Liver (tissue), 9 donors: ENCODE data around the gene GRIN2C. TPM values are rescaled to one million over a fixed set of nuclear protein-coding genes. Genes with fewer than 3 reads are reported as not detected.

Experiments
- DNase-seq: peaks from one replicate; pipeline ENCODE4 v3.0.0-alpha.2; 2017; ENCODE audit warnings: low spot score
- H3K27ac ChIP-seq, 2 donors: one replicate each; pipeline ENCODE4 v1.7.0; 2013; ENCODE audit warnings: inconsistent platforms in 2 of 2, low read length in 2 of 2, control low read depth in 1 of 2, low read depth in 1 of 2, mild to moderate bottlenecking in 1 of 2
- H3K27me3 ChIP-seq, 4 donors: one replicate each; pipeline versions ENCODE4 v1.6.1 to v1.7.0; 2013; ENCODE audit warnings: low read length in 3 of 4, inconsistent platforms in 1 of 4, mild to moderate bottlenecking in 1 of 4, moderate library complexity in 1 of 4; ENCODE audit not compliant: control insufficient read depth in 4 of 4, insufficient read depth in 4 of 4
- H3K36me3 ChIP-seq, 4 donors: one replicate each; pipeline versions ENCODE4 v1.6.1 to v1.7.0; 2013; ENCODE audit warnings: low read length in 3 of 4, mild to moderate bottlenecking in 3 of 4, low read depth in 1 of 4, moderate library complexity in 1 of 4; ENCODE audit not compliant: control insufficient read depth in 4 of 4, insufficient read depth in 3 of 4
- H3K4me1 ChIP-seq, 4 donors: one replicate each; pipeline versions ENCODE4 v1.6.1 to v1.7.0; 2013; ENCODE audit warnings: low read length in 3 of 4, mild to moderate bottlenecking in 3 of 4, moderate library complexity in 1 of 4; ENCODE audit not compliant: control insufficient read depth in 4 of 4, insufficient read depth in 4 of 4
- H3K4me3 ChIP-seq, 3 donors: one replicate each; pipeline versions ENCODE4 v1.6.1 to v1.7.0; 2013; ENCODE audit warnings: low read length in 3 of 3, control low read depth in 1 of 3, low read depth in 1 of 3, mild to moderate bottlenecking in 1 of 3
- H3K9ac ChIP-seq, 2 donors: one replicate each; pipeline ENCODE4 v1.7.0; 2013; ENCODE audit warnings: low read length in 2 of 2, mild to moderate bottlenecking in 2 of 2, moderate library complexity in 2 of 2, control low read depth in 1 of 2, low read depth in 1 of 2
- H3K9me3 ChIP-seq, 4 donors: one replicate each; pipeline versions ENCODE4 v1.6.1 to v1.7.0; 2013; ENCODE audit warnings: low read length in 3 of 4; ENCODE audit not compliant: control insufficient read depth in 4 of 4
- EGR1 ChIP-seq, 2 donors: IDR thresholded peaks; 2 replicates each; pipeline ENCODE4 v1.6.1; 2016 to 2018; ENCODE audit warnings: antibody characterized with exemption in 2 of 2, low read depth in 2 of 2
- FOXA1 ChIP-seq: IDR thresholded peaks from 2 replicates; pipeline ENCODE4 v1.6.1; 2016; ENCODE audit warnings: antibody characterized with exemption
- FOXA2 ChIP-seq: IDR thresholded peaks from 2 replicates; pipeline ENCODE4 v1.6.1; 2016; ENCODE audit warnings: antibody characterized with exemption
- GABPA ChIP-seq, 2 donors: IDR thresholded peaks in 1 of 2; conservative IDR thresholded peaks in 1 of 2; 2 replicates each; pipeline ENCODE4 v1.6.1; 2016; ENCODE audit warnings: antibody characterized with exemption in 2 of 2, mild to moderate bottlenecking in 1 of 2, moderate library complexity in 1 of 2
- HNF4A ChIP-seq, 2 donors: conservative IDR thresholded peaks; 2 replicates each; pipeline ENCODE4 v1.6.1; 2016; ENCODE audit warnings: antibody characterized with exemption in 2 of 2, mild to moderate bottlenecking in 2 of 2
- HNF4G ChIP-seq: IDR thresholded peaks from 2 replicates; pipeline ENCODE4 v1.6.1; 2016; ENCODE audit warnings: antibody characterized with exemption
- JUND ChIP-seq, 2 donors: IDR thresholded peaks; 2 replicates each; pipeline ENCODE4 v1.6.1; 2016; ENCODE audit warnings: antibody characterized with exemption in 2 of 2
- NR2F2 ChIP-seq: IDR thresholded peaks from 2 replicates; pipeline ENCODE4 v1.6.1; 2016; ENCODE audit warnings: antibody characterized with exemption
- RAD21 ChIP-seq, 2 donors: IDR thresholded peaks; 2 replicates each; pipeline ENCODE4 v1.6.1; 2016; ENCODE audit warnings: antibody characterized with exemption in 2 of 2, mild to moderate bottlenecking in 2 of 2
- RXRA ChIP-seq, 2 donors: IDR thresholded peaks; 2 replicates each; pipeline ENCODE4 v1.6.1; 2017 to 2018; ENCODE audit warnings: antibody characterized with exemption in 2 of 2, mild to moderate bottlenecking in 1 of 2
- SP1 ChIP-seq: IDR thresholded peaks from 2 replicates; pipeline ENCODE4 v1.6.1; 2018; ENCODE audit warnings: antibody characterized with exemption, mild to moderate bottlenecking
- TAF1 ChIP-seq: conservative IDR thresholded peaks from 2 replicates; pipeline ENCODE4 v1.6.1; 2016; ENCODE audit warnings: antibody characterized with exemption, mild to moderate bottlenecking
- YY1 ChIP-seq: IDR thresholded peaks from 2 replicates; pipeline ENCODE4 v1.6.1; 2016; ENCODE audit warnings: antibody characterized with exemption, mild to moderate bottlenecking
- WGBS: extraction: QIAGEN DNeasy Blood & Tissue Kit; methylation state at CpG from one replicate; pipeline ENCODE4 v1.1.7; 2013; 5-methylcytosine and 5-hydroxymethylcytosine counted together
- polyA plus RNA-seq, 2 donors: library from polyadenylated mRNA; stranded (reverse) in 1 of 2; unstranded in 1 of 2; fragments of 200-250 nt in 1 of 2; fragments of >200 nt in 1 of 2; fragmentation: Nextera tagmentation in 1 of 2; extraction: Ambion mirVana in 1 of 2; gene quantifications; one replicate each; pipeline versions ENCODE4 v1.2.1 to v1.2.3, GENCODE V29; 2013 to 2015
- total RNA-seq, 2 donors: library from RNA; depleted of rRNA; stranded (reverse); fragments of >200 nt; gene quantifications; one replicate each; pipeline ENCODE4 v1.2.3, GENCODE V29; 2014
- TF ChIP-seq, protein P1 (sequence below): fragments of 150-350 bp; IDR thresholded peaks from 2 replicates; pipeline ENCODE4 v1.5.1; 2017; ENCODE audit warnings: improper control_type of control experiment, low read depth, low read length; ENCODE audit not compliant: missing input control
- TF ChIP-seq, protein P2 (sequence below): IDR thresholded peaks from 2 replicates; pipeline ENCODE4 v1.6.1; 2016; ENCODE audit warnings: antibody characterized with exemption, mild to moderate bottlenecking
- TF ChIP-seq, protein P3 (sequence below): IDR thresholded peaks from 2 replicates; pipeline ENCODE4 v1.6.1; 2016; ENCODE audit warnings: antibody characterized with exemption
- TF ChIP-seq, protein P4 (sequence below): IDR thresholded peaks from 2 replicates; pipeline ENCODE4 v1.6.1; 2016; ENCODE audit warnings: antibody characterized with exemption
- TF ChIP-seq, protein P5 (sequence below): IDR thresholded peaks from 2 replicates; pipeline ENCODE4 v1.6.1; 2016; ENCODE audit warnings: antibody characterized with exemption
- donor health status: healthy.
- donor health status: healthy.
- donor health status: healthy.
- donor health status: healthy.
- donor health status: healthy.

GRIN2C gene
- total and polyA plus RNA-seq, 4 donors = 0.03 to 0.10 (median 0.09) TPM; not detected in 1

DNA sequence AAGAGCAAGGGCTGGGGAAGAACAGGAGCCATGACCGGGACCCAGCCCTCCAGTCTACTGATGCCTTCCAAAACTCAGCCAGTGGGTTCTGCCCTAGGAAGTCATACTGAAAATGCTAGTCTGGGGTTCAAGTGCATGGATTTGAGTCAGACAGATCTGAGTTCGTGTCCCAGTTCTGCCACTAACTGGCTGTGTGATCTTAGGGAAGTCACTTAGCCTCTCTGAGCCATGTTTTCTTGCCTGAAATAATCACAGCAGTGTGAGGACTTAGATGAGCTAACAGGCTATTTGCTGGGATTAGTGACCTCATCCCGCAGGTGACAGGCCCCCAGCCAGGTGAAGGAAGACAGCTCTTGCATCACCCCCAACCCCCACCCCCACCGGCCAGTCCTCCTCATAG is 4.4 kb downstream of the GRIN2C start:
- H3K36me3 ChIP-seq = no peaks in the 10 kb centered on the region
- WGBS = 77% methylated on average over 4 of the region's 4 CpGs
- peaks cover 0 to 13% (median 9%) of the 10 kb centered on the region in 4 donors for H3K27me3 ChIP-seq
- no peak for TF ChIP-seq YY1
- TF ChIP-seq TAF1 = no peak
- TF ChIP-seq RAD21 (IDR thresholded peaks at IDR 0.05) = no peak
- no peak for TF ChIP-seq HNF4G
- TF ChIP-seq FOXA1 = no peak
- no peak for TF ChIP-seq FOXA2
- no peak overlapping the region for H3K9ac ChIP-seq
- H3K4me1 ChIP-seq = peaks cover 0 to 5% (median 4%) of the 10 kb centered on the region in 4 donors
- no peak overlapping the region for H3K4me3 ChIP-seq
- H3K27ac ChIP-seq = no peak overlapping the region
- H3K9me3 ChIP-seq = no peaks in the 10 kb centered on the region
- DNase-seq = no peak

DNA sequence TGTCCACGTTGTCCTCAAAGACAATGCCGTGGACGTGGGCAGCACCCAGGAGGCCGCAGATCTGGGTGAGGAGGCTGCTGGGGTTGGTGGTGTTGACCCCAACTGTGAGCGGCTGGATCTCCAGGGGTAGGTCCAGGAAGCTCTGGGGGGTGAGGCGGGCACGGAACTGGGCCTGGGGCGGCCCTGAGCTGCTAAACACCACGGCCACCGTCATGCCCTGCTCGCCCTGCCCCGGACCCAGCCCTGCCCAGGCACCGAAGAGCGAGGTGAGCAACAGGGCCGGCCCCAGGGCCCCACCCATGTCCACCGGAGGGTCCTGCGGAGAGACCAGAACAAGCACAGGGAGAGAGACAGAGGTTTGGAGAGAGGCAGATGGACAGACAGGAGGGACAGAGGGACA is 4.9 kb downstream of the GRIN2C start:
- H3K4me1 ChIP-seq = no peaks in the 10 kb centered on the region
- no peaks in the 10 kb centered on the region for H3K36me3 ChIP-seq
- H3K27ac ChIP-seq = no peak overlapping the region
- 82% methylated on average over 17 of the region's 17 CpGs for WGBS
- DNase-seq = no peak
- TF ChIP-seq, protein P1, sequence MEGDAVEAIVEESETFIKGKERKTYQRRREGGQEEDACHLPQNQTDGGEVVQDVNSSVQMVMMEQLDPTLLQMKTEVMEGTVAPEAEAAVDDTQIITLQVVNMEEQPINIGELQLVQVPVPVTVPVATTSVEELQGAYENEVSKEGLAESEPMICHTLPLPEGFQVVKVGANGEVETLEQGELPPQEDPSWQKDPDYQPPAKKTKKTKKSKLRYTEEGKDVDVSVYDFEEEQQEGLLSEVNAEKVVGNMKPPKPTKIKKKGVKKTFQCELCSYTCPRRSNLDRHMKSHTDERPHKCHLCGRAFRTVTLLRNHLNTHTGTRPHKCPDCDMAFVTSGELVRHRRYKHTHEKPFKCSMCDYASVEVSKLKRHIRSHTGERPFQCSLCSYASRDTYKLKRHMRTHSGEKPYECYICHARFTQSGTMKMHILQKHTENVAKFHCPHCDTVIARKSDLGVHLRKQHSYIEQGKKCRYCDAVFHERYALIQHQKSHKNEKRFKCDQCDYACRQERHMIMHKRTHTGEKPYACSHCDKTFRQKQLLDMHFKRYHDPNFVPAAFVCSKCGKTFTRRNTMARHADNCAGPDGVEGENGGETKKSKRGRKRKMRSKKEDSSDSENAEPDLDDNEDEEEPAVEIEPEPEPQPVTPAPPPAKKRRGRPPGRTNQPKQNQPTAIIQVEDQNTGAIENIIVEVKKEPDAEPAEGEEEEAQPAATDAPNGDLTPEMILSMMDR = no peak
- no peak for TF ChIP-seq RAD21 (IDR thresholded peaks at IDR 0.05)
- TF ChIP-seq SP1 = no peak
- TF ChIP-seq EGR1 (IDR thresholded peaks at IDR 0.05; ENCODE audit: low read depth in 2 of 2) = no peak
- no peak for TF ChIP-seq HNF4A (conservative IDR thresholded peaks at IDR 0.05)
- TF ChIP-seq, protein P2, sequence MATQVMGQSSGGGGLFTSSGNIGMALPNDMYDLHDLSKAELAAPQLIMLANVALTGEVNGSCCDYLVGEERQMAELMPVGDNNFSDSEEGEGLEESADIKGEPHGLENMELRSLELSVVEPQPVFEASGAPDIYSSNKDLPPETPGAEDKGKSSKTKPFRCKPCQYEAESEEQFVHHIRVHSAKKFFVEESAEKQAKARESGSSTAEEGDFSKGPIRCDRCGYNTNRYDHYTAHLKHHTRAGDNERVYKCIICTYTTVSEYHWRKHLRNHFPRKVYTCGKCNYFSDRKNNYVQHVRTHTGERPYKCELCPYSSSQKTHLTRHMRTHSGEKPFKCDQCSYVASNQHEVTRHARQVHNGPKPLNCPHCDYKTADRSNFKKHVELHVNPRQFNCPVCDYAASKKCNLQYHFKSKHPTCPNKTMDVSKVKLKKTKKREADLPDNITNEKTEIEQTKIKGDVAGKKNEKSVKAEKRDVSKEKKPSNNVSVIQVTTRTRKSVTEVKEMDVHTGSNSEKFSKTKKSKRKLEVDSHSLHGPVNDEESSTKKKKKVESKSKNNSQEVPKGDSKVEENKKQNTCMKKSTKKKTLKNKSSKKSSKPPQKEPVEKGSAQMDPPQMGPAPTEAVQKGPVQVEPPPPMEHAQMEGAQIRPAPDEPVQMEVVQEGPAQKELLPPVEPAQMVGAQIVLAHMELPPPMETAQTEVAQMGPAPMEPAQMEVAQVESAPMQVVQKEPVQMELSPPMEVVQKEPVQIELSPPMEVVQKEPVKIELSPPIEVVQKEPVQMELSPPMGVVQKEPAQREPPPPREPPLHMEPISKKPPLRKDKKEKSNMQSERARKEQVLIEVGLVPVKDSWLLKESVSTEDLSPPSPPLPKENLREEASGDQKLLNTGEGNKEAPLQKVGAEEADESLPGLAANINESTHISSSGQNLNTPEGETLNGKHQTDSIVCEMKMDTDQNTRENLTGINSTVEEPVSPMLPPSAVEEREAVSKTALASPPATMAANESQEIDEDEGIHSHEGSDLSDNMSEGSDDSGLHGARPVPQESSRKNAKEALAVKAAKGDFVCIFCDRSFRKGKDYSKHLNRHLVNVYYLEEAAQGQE = no peak
- TF ChIP-seq, protein P3, sequence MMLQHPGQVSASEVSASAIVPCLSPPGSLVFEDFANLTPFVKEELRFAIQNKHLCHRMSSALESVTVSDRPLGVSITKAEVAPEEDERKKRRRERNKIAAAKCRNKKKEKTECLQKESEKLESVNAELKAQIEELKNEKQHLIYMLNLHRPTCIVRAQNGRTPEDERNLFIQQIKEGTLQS = no peak
- TF ChIP-seq TAF1 = no peak
- TF ChIP-seq FOXA1 = no peak
- no peak for TF ChIP-seq FOXA2
- TF ChIP-seq NR2F2 = no peak
- TF ChIP-seq RXRA (IDR thresholded peaks at IDR 0.05) = no peak
- TF ChIP-seq HNF4G = no peak
- no peak for TF ChIP-seq YY1
- TF ChIP-seq JUND (IDR thresholded peaks at IDR 0.05) = no peak
- TF ChIP-seq, protein P4, sequence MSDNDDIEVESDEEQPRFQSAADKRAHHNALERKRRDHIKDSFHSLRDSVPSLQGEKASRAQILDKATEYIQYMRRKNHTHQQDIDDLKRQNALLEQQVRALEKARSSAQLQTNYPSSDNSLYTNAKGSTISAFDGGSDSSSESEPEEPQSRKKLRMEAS = no peak
- TF ChIP-seq, protein P5, sequence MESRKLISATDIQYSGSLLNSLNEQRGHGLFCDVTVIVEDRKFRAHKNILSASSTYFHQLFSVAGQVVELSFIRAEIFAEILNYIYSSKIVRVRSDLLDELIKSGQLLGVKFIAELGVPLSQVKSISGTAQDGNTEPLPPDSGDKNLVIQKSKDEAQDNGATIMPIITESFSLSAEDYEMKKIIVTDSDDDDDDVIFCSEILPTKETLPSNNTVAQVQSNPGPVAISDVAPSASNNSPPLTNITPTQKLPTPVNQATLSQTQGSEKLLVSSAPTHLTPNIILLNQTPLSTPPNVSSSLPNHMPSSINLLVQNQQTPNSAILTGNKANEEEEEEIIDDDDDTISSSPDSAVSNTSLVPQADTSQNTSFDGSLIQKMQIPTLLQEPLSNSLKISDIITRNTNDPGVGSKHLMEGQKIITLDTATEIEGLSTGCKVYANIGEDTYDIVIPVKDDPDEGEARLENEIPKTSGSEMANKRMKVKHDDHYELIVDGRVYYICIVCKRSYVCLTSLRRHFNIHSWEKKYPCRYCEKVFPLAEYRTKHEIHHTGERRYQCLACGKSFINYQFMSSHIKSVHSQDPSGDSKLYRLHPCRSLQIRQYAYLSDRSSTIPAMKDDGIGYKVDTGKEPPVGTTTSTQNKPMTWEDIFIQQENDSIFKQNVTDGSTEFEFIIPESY = no peak
- TF ChIP-seq GABPA (IDR thresholded peaks at IDR 0.05 in 1 of 2, conservative IDR thresholded peaks at IDR 0.05 in 1 of 2) = no peak
- H3K9ac ChIP-seq = no peak overlapping the region
- H3K27me3 ChIP-seq = peaks cover 0 to 13% (median 8%) of the 10 kb centered on the region in 4 donors
- no peaks in the 10 kb centered on the region for H3K9me3 ChIP-seq
- H3K4me3 ChIP-seq = no peak overlapping the region
